ENCODE results near the gene SYNRG.
A peak's percentile ranks its signal among the peaks of the same experiment; 100 is the strongest.

SYNRG gene

DNA sequence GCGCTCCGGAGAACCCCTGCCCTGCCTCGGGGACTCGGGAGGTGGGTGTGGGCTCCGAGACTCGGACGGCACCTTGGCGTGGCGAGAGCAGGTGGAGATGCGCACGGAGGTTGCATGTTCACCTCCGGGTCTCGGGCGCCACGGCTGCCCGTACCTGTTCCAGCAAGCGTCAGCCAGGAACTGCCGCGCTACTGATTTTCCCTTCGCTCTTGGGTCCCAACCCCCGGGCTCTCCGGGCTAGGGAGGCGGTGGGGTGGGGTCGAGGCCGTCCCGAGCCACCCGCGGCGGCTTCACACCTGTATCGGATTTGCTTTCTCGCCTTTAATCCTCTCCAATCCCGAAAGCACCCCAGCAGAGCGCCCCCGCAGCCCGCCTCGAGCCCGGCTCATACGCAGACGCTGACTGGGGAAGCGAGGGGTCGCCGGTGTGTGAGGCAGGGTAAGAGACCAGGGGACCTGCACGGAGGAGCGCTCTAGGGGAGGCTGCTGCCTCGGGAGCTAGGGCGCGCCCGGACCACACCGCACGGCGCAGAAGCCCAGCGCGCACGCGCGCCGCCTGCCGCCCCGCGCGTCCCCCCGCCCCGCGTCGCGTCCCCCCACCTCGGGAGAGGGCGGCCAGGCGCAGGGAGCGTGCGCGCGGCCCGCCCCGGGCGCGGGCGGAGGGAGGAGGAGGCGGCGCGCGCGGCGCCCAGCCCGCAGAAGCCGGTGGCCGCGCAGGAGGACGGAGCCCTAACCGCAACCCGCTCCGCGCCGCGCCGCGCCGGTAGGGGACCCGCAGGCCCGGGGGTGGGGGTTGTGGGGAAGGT is 119.8 kb downstream of the SYNRG start, which contains the start of gene DUSP14:
DUSP14 (plus strand) TSS at position 695 of the 805 bp plus-strand sequence. CDS start 22,382 bp downstream, outside the sequence.
- ChIA-PET CTCF (no interaction called here), POLR2A (interaction anchor here (0.5 to 1.0 kb wide), 6 partner anchors 12 to 217 kb away, joined by 3 to 5 read pairs (median 3); partner anchors contain the start of genes ACACA and TADA2A)
- DNase-seq (ENCODE audit: extremely low spot score) = peak; percentile 88
- TF ChIP-seq ARNT (IDR thresholded peaks at IDR 0.05) = no peak
- peak; percentile 17 for TF ChIP-seq L3MBTL2 (conservative IDR thresholded peaks at IDR 0.05)

DNA sequence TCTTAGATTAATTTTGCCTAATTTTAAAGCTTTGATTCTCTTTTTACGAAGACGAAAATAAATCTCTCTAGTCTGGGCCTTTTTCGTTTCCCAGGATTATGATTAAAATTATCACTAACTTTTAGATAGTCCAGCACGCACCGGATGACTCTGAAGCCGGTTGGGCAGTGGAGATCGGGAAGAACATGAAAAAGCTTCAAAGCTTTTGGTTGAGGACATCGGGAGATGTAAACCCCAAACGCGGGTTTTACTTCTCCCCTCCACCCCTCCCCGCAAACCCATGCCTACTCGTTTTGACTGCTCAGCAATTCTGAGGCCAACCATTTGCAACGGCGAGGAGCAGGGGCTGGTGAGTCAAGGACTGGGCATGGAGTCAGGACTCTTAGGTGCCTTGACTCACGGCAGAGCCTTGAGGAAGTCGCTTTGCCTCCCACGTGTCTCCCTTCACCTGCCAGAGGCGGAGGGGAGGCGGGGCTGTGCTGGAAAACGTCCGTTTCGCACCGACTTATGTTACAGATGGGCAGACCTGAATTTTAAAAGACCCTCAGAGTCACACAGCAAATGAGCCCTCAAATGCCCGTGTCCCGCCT is 120.5 kb downstream of the SYNRG start:
- ChIA-PET POLR2A (interaction anchor here (0.5 to 1.2 kb wide), 7 partner anchors 11 to 811 kb away, joined by 3 to 5 read pairs (median 3); partner anchors contain the start of genes ACACA and TADA2A), CTCF (no interaction called here)
- DNase-seq (ENCODE audit: extremely low spot score) = peak; percentile 19
- TF ChIP-seq NFRKB (IDR thresholded peaks at IDR 0.05) = no peak
- TF ChIP-seq, protein P1, sequence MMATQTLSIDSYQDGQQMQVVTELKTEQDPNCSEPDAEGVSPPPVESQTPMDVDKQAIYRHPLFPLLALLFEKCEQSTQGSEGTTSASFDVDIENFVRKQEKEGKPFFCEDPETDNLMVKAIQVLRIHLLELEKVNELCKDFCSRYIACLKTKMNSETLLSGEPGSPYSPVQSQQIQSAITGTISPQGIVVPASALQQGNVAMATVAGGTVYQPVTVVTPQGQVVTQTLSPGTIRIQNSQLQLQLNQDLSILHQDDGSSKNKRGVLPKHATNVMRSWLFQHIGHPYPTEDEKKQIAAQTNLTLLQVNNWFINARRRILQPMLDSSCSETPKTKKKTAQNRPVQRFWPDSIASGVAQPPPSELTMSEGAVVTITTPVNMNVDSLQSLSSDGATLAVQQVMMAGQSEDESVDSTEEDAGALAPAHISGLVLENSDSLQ (IDR thresholded peaks at IDR 0.05) = no peak
- peak; percentile 70 for TF ChIP-seq L3MBTL2 (conservative IDR thresholded peaks at IDR 0.05)
- no peak for TF ChIP-seq TARDBP (IDR thresholded peaks at IDR 0.05)

DNA sequence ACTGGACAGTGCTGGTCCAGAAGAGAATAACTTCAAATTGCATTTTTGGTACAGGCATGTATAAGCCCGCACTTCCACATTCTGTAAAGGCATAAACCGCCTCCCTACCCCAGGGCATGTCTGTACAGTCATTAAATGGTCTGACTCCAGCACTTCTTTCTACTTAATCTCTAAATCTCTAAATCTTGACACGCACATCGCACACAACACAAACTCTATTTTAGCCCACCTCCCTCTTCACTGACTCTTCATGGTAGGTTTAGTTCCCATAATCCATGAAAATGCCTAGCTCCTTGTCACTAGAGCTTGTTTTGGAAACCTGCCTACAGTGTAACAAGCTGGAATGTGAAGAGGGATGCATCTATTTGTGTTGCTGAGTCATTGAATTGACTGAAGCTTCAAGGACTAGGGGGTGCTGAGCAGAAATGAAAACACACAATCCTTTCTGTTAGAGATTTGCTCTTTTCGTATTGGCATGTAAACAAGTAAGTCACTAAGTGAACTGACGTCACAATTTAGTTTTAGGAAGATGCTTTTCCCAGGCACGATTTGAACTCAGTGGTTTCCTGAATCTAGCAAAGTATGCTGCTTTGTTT is 121.1 kb downstream of the SYNRG start:
- ChIA-PET CTCF (no interaction called here), POLR2A (interaction anchor here (0.5 to 1.2 kb wide), 4 partner anchors 11 to 812 kb away, joined by 3 to 5 read pairs (median 3); partner anchors contain the start of genes ACACA and TADA2A)
- peak; percentile 11 for DNase-seq (ENCODE audit: extremely low spot score)
- TF ChIP-seq HDGF (IDR thresholded peaks at IDR 0.05; ENCODE audit: borderline replicate concordance) = no peak
- TF ChIP-seq, protein P1 (IDR thresholded peaks at IDR 0.05) = 0 out of 2 replicates have a peak, but pooled peaks have one; percentile 2

DNA sequence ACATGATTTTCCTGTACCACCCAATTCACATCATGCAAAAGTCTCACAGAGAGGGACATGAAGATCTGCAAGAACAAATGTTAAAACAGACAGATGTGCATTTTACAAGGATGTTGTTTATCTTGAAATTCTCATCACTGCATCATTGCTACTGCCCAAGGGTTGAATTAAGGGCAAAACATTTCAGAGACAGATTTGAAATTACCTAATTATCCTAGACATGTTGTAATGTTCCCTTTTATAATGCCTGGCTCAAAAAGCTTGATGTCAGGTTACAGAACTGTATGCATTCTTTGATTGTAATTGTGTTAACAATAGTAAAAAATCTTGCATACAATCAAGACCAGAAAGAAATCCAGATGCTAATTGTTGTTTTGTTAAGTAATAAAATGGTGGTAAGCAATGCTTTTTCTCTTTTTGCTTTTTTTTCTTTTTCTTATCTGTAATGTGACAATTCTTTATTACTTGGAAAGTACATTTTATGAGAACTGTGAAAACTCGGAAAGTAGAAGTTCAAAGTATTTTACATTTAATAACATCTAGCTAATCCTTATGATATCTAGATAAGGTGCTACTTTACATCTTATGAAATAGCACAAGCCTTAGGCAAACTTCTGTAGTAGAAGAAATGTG is 123.2 kb downstream of the SYNRG start:
- ChIA-PET POLR2A (interaction anchor here (2.0 kb wide), 1 partner anchor 79 kb away, joined by 5 read pairs; the partner anchor contains the start of genes ACACA and TADA2A), CTCF (interaction anchor here (0.7 kb wide), 1 partner anchor 76 kb away, joined by 8 read pairs; no protein-coding TSS in a partner anchor)
- no peak for TF ChIP-seq TARDBP (IDR thresholded peaks at IDR 0.05)
- no peak for TF ChIP-seq FOXK2 (IDR thresholded peaks at IDR 0.05)
- TF ChIP-seq, protein P1 (IDR thresholded peaks at IDR 0.05) = no peak
- TF ChIP-seq HDGF (IDR thresholded peaks at IDR 0.05; ENCODE audit: borderline replicate concordance) = no peak
- no peak for DNase-seq (ENCODE audit: extremely low spot score)

DNA sequence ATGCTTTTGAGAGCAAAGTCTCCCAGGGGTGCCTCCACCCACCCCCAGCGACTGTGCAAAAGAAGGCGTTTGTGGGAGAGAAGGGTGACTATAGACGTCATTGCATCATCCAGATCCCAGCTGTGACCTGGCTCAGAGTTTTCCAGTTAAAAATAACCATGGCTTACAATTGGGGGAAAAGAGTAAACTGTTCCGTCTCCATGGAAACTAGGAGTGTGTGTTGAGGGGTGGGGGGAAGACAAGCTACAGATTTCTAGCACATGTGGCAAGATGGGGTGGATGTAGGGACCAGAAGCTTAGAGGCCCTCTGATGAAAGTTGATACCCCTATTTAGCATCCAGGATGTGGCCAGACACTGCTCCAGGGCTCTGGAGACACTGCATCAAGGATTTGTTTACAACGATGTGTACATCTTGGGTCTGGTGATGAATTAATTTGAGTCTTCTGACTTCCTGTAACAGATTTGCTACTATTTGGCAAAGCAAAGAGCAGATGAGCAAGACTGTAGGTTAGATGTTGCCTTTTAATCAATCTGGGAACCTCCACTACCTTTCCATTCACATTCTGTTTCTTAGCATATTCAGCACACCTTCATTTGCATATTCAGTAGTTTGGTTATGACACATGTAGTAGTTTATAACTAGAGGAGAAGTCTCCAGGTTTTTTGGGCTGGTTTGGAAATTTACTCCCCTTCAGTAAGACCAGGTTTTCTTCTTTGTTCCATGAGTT is 125.7 kb downstream of the SYNRG start:
- DNase-seq (ENCODE audit: extremely low spot score) = no peak
- TF ChIP-seq, protein P1 (IDR thresholded peaks at IDR 0.05) = no peak
- TF ChIP-seq SUZ12 (IDR thresholded peaks at IDR 0.05) (no peak), TARDBP (IDR thresholded peaks at IDR 0.05) (no peak), LEF1 (IDR thresholded peaks at IDR 0.05; ENCODE audit: borderline replicate concordance) (no peak), FOXA1 (IDR thresholded peaks at IDR 0.05) (no peak), SP1 (IDR thresholded peaks at IDR 0.05) (no peak), ZNF384 (IDR thresholded peaks at IDR 0.05) (no peak), L3MBTL2 (conservative IDR thresholded peaks at IDR 0.05) (no peak), FOXM1 (IDR thresholded peaks at IDR 0.05; ENCODE audit: borderline replicate concordance) (no peak), ARNT (IDR thresholded peaks at IDR 0.05) (no peak)
- ChIA-PET CTCF (interaction anchor here (0.7 kb wide), 1 partner anchor 20 kb away, joined by 4 read pairs; no protein-coding TSS in a partner anchor), POLR2A (interaction anchor here (1.1 kb wide), 1 partner anchor 127 kb away, joined by 4 read pairs; no protein-coding TSS in a partner anchor)

Data from HEK293T (cell line).